ENCODE measurements around the gene SEMA7A.
A peak's percentile ranks its signal among the peaks of the same experiment; 100 is the strongest.
"Not testable (repeated sequence)": the region's sequence is repeated elsewhere in the genome, so short reads cannot be mapped to it uniquely, and the experiment has no call there.

The SEMA7A gene

DNA sequence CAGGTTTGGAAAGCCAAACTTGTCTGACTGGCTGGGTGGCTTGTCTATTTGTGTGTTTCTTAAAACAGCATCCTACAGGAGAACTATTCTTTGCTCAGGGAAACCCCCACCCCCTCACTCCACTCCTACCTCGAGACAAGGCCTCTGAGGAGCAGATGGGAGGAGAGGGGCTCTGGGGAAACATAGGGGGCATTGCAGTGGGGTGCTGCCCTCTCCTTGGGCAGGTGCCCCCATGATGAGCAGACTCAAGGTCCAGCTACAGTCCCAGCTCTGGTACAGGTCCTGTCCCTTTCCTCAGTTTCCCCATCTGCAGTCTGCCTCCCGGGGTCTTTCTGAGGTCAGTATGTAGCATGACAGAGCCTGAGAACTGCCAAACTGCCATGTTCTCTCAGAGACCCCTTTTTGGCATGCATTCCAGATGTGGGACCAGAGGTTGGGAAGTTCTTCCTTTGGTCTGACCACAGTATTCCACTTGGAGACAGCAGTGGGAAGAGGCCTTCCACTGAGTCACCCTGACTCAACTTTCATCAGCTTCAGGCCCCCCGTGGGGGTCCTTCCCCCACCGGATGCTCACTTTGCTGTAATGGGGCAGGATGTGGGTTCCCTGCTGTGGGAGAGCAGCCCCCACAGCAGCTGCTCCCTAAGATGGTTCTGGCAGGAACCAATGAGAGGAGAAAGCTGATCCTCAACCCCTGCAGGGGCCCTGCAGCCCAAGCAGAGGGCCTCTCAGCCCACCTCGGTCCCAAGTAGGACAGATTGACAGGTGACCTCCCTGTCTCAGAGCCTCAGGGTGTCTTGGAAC is 34.0 kb downstream of the SEMA7A start:
- DNase-seq (ENCODE audit: low read depth, low spot score), result no peak

DNA sequence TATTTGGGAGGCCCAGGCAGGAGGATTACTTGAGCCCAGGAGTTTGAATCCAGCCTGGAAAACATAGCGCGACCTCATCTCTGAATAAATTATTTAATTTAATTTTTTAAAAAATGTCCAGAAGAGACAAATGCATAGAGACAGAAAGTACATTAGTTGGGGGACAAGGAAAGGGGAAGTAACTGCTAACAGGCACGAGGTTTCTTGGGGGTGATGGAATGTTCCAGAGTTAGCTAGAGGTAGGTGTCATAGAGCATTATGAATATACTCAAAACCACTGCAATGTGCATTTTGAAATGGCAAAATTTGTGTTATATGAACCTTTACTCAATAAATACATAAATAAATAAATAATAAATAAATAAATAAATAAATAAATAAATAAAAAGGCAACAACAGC is 34.7 kb downstream of the SEMA7A start:
- DNase-seq (ENCODE audit: low read depth, low spot score), result no peak

DNA sequence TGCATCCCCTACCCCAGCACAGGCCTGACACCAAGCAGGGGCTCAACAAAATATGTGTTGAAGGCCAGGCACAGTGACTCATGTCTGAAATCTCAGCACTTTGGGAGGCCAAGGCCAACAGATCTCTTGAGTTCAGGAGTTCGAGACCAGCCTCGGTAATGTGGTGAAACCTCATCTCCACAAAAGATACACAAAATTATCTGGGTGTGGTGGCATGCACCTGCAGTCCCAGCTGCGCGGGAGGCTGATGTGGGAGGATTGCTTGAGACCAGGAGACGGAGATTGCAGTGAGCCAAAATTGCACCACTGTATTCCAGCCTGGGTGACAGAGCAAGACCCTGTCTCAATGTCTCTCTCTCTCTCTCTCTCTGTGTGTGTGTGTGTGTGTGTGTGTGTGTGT is 35.6 kb downstream of the SEMA7A start:
- no peak for DNase-seq (ENCODE audit: low read depth, low spot score)

DNA sequence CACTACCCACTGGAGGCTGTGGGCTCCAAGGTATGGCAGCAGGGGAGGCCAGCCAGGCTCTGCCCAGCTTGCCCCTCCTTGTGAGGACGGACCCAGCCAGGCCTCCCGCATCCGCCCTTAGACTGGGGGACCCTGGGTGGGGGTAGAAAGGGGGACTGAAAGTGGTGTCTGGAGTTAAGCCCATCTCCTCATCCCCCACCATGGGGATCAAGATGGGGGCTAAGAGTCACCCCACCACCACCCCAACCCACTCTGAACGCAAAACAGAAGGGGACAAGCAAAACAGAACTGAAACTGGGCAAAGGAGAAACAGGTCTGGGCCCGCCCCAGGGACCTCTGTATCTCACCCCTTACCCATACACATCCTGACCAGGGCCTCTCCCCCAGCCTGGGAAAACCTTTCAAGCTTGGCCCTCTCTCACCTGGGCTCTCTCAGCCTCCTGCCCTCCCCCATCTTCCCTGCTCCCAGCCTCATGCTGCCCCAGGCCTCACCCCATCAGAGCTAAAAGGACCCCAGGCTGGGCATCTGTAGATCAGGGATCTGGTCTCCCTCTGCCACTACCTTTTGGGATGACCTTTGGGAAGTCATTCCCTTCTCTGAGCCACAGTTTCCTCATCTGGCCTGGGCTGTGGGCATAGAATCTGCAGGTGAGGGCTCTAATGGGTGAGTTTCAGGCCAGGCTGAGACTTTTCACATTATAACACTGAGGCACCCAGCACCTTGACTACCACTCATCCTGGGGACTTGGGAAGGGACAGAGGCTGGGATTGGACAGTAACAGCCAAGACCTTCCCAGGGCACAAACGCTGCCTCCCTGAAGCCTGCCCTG is 36.3 kb downstream of the SEMA7A start:
- DNase-seq (ENCODE audit: low read depth, low spot score), result no peak

DNA sequence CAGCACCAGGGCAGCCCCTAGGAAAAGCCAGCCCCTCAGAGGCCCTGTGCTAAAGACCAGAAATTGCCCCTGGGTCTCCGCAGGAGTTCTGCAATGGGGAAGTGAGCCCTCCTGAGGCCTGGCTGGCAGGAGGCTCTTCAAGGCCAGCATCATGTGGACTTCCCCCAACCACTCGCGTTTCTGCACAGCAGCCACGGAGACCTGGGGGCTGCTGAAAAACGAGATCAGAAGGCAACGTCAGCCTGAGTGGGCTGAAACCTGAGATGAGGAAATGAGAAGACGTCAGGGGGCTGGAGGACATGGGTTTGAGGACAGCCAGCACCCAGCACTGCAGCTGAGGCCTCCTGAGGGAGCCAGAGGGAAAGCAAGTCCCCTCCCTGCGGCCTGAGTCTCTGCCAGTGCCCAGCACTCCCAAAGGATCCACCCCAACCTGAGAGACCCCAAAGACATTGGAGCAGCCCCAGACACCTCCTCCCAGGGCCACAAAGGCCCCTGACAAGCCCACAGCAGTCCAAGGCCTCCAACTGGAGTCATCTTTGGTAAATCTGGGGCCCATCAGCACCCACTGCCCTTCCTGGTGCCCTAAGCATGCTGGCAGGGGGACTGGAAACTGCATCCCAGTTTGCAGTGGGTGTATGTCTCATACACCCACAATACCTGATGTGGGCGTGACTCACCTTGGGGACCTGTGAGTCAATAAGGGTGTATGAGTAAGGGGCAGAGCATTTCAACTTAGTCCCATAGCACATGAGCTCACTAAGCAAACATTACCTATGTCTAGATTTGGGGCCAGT is 37.1 kb downstream of the SEMA7A start:
- DNase-seq (ENCODE audit: low read depth, low spot score), result no peak

DNA sequence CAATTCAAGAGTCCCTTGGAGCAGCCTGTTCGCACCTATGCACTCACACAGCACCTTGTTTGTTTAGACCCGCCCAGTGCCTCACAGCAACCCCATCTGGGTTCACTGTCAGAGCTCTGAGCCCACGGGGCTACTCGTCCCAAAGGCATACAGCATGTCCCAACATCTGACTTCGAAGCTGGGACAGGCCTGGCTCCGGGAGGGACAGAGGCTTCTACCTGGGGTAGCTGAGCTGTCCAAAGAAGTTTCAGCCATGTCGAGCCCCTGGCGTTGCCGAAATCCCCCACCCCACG is 37.7 kb downstream of the SEMA7A start:
- DNase-seq (ENCODE audit: low read depth, low spot score), result no peak

DNA sequence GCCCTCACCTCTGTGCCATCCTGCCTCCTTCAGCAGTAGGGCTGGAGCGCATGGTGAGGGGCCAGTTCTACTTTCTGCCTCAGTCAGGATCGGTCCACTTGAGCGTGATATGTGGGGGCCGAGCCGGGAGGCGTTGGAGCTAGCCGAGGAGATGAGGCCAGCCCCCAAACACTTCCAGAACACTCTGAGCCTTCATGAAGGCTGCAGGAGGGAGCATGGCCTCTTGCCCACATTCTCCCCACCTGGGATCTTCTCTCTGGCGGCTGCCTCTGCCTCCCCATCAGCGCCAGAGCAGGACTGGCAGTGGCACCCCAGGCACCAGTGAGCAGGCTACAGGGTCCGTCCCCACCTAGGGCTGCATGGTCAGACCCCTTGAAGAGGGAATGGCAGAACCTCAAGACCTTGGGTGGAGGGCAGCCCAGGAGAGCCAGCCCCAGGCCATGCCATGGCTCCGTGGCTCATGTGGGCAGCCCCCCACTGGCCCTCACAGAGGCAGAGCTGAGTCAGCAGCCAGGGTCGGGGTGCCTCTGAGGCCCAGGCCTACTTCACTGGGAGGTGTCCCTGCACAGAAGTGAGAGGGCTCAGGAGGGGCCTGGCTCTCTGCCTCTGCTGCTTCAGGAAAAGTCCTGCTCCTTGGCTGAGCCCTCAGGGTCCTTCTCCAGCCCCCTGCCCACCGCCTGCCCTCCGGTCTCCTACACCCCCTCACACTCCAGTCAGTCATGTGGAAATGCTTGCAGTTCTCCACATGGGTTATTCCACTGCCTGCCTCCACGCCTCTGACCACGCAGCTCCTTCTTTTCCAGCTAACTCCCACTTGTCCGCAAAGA is 38.2 kb downstream of the SEMA7A start:
- DNase-seq (ENCODE audit: low read depth, low spot score), result no peak

DNA sequence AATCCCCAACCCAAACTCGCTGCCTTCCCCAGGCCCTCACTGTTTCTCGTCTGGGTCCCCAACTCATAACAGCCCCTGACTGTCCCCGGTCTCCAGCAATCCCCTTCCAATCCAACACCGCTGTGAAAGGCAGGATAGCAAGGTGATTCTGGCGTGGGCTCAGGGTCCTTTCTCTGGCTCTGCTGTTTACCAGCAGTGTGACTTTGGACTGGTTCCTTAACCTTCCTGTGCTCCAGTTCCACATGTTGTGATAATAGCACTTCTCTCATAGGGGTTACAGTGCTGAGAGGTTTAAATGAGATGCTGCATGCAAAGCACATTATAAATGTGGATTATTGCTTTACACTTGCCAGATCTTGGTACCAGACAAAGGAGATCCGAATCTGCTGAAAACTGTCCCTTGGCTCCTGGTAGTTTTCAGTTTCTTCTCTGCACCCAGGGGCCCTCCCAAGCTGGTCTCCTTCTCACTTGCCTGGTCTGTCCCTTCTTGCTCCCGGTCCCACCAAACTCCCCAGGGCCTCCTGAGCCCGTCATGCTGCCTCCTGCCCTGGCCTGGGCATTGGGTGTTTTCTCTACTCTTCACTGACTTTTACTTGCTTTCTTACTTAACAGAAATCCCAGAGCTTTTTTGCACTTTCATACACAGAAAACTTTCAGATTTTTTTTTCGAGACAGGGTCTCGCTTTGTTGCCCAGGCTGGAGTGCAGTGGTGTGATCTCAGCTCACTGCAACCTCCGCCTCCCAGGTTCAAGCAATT is 39.5 kb downstream of the SEMA7A start:
- no peak for DNase-seq (ENCODE audit: low read depth, low spot score)

DNA sequence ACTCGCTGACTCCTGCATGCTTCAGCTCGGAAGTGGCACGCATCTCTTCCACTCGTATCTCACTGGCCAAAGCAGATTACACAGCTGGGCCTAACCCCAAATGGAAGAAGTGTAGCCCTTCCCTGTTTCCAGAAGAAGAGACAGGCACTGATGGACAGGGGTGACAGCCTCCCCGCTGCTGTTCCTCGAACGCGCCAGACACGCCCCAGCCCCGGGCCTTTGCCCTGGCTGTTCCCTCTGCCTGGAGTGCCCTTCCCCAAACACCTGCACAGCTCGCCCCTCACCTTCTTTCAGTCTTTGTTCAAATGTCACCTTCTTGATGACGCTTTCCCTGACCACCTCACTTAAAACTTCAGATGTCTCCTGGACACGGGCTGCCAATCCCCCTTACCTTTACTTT is 40.3 kb downstream of the SEMA7A start:
- no peak for DNase-seq (ENCODE audit: low read depth, low spot score)

DNA sequence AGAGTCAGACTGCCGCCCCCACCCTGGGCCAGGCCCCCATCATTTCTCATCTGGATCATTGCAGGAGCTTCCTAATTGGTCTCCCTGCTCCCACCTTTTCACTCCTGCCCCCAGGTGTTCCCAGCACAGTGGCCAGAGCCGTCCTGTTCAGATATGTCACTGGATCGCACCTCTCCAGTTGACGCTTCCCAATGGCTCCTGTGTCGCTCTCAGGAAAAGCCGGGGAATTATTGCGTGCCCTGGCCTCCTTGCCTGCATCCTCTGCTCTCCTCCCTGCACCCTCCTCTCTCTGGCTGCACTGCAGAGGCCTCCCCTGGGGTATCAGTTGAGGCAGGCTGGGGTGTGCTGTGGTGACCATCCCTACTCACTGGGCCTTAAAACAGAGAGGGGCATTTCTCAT is 40.9 kb downstream of the SEMA7A start:
- no peak for DNase-seq (ENCODE audit: low read depth, low spot score)

DNA sequence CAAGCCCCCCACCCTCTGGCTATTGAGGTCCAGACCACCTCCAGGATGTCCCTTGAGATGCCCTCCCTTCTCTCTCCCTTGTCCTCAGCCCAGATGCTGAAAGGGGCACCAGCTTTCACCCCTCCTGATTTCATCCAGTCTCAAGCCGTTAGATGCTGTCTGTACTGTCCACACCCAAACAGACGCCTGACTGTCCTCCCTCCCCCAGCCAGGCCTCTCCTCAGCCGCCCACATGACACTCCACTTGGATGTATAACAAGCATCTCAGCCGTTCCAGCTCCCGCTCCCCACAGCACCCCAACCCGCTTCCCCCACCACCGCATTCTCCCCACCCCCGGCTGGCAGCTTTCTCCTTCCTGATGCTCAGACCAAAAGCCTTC is 41.3 kb downstream of the SEMA7A start:
- DNase-seq (ENCODE audit: low read depth, low spot score), result no peak

DNA sequence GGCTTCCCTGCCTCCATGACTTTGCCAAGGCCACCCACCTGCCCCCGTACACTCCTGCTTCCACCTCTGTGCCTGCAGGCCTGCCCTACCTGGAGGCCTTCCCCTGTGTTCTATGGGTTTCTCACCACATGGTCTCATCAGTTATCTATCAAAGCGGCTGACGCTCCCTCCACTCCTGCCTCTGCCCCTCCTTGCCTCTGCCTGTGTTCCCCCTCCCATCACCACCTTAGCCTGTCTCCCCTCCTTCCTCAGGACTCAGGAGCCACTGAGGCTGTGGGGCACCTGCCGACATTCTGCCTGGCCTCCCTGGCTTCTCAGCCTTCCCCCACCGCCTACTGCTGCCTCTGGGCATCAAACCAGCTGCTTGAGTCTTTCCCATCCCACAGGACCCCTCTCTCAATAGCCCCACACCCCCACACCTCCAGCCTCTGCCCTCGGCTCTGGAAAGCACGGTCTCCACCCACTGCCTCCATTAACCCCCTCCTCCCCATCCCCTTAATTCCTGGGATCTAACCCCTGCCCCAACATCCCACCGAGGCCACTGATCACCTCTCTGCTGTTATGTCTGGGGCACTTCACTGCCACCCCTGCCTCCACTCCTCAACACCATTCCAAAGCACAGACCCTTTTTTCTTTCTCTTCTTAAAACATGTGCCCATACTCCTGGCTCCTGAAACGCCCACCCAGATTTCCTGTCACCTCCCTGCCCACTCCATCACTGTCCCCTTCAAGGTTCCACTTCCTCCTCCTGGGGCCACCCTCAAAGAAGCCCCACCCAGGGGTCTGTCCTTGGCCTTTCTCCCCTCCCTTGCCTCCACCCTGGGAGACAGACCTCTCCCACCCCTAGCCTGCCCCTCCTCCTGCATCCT is 41.9 kb downstream of the SEMA7A start:
- DNase-seq (ENCODE audit: low read depth, low spot score), result no peak

DNA sequence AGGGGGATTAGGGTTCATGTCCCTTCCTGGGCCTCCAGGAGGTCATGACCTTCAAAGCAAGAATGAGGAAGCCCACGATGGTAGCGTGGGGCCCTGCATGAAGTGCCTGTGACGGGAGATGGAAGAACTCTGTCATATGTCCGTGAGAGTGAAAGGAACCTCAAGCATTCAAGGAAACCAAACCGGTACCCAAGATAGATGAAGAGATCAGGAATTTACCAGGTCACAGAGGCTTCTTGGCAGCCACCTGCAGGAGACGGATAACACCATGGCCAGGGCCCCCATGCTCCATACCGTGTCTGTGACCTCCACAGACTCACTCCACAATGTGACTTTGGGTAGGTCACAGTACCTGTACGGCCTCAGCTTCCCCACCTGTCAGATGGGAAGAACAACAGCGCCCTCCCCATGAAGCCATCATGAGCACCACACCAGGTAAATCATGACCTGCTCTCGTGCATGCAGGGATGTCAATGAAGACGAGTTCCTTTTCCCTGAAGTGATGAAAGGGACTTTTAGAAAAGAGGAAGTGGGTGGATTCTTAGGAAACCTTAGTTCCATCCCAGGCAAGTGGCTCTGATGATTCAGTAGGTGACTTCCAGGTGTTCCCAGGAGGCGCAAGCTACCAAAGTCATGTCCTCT is 43.0 kb downstream of the SEMA7A start:
- no peak for DNase-seq (ENCODE audit: low read depth, low spot score)

DNA sequence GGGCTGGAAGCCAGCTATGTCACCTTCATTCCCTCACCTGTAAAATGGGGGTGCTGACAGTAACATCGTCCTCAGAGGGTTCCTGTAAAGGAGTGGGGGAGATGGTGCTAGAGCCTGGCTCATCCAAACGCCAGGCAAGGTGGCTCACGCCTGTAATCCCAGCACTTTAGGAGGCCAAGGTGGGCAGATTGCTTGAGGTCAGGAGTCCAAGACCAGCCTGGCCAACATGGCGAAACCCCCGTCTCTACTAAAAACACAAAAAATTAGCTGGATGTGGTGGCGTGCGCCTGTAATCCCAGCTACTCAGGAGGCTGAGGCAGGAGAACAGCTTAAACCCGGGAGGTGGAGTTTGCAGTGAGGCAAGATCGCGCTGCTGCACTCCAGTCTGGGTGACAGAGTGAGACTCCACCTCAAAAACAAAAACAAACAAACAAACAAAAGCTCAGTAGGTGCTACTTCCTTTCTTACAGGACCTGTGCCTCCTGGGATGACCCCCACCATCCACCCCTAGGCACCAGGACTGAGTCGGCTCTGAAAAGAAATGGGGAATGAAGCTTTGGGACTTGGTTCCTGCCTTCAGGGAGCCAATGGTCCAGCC is 43.6 kb downstream of the SEMA7A start:
- DNase-seq (ENCODE audit: low read depth, low spot score), result not testable (repeated sequence)

DNA sequence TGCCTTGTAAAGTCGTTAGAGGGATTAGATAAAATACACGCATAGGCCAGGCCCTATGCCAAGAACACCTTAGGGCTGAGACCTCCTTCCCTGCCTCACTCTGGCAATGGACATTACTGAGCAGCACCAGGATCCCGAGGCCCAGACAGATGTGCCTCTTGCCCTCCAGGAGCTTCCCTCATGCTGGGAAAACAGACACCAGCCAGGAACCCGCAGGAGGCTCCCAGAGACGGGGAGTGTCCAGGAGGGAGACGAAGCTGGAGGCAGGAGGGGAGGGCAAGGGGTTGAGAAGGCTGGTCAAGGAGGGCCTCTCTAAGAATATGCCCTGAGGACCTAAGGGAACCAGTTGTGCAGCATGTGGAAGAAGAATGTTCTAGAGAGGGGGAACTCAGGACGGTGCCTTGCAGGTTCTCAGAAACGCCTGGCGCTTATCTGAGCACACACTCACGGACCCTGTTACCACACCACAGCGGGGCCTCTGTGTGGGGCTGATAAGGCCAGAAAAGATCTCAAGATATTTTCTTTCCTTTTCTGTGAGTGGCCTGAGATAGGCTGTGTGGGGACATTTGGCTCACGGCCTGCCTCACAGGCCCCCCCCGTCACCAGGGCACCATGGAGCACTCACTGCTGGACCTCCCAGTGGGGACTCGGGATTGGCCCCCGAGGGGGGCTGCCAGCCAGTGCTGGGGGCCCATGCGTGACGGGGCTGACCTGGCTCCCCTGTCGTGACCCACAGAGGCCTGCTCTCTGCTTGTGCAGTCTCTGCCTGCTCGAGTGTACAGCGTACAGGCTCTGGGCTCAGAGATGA is 44.3 kb downstream of the SEMA7A start:
- DNase-seq (ENCODE audit: low read depth, low spot score), result peak; percentile 84

DNA sequence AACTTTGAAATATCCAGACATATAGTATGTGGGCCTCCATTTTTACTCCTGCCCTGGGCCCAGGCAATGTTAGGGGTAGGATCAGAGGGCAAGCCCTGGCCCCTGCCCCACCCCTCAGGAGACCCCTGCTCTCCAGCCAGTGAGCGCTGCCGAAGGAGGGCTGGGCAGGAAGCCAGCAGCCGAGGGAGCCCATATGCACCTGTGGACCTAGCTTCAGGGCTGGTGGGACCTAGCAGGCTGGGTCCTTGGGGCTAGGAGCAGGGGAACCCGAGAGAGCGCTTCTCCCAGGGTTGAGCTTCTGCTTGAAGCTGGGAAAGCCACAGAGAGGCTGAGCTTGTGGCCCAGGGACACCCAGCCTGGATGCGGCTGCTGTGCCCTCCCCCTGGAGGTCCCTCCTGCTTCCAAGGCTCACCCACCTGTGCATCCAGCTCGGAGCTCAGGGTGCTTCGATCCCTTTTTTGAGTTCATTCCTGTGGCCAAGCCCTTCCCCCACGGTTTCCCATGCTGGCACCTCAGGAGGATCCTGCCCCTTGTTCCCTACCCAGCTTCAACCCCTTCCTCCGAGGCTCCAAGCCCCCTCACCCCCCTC is 45.3 kb downstream of the SEMA7A start:
- no peak for DNase-seq (ENCODE audit: low read depth, low spot score)

DNA sequence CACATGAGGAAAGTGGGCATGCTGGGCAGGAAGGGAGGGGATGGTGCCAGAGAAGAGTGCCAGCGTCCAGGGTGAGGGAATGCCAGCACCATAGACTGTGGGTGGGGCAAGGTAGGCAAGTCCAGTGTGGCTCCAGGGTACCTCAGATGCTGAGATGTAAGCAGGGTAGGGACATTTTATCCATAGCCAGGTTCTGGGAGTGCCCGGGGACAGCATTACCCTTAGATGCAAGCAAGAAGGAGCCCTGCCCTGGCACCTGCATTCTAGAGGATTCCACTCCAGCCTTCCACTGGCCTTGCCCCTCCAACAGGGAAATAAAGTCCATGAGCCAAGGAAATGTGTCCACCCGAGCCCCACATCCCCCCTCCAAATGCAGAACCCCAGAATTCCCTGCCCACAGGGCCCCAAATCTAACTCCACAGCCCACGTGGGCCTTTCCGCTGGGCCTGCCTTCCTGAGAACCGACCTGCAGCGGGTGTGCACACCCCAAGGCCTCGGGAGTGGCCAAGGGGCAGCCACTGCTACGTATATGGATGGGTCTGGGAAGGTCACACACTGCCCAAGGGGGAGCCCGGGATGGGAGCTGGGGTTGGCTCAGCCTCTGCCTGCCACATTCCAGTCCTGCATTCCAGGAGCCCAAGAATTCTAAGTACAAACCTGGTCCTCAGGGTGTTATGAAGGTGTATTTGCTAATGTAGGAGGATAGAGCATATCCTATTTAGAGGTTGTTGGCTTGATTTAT is 46.0 kb downstream of the SEMA7A start:
- DNase-seq (ENCODE audit: low read depth, low spot score), result peak; percentile 79
